DMS153 treated with DMSO at 0.1 percent for 48 hours (cell line): ENCODE measurements around the gene ING1.
"Not testable (repeated sequence)": the region's sequence is repeated elsewhere in the genome, so short reads cannot be mapped to it uniquely, and the experiment has no call there.

ENCODE experiments used
- DNase-seq: peaks from one replicate; lab custom pipeline; 2025; ENCODE audit not compliant: unreplicated experiment; lab: John Stamatoyannopoulos, UW

The ING1 gene

GRCh38 chr13:110714797-110715394, 1.4 kb downstream of the ING1 start:
- DNase-seq: no peak

- peak; percentile 97 for DNase-seq
These were observed 2.1 kb downstream of the ING1 start for GRCh38 chr13:110715395-110716246.

- no peak for DNase-seq
These were observed 2.7 kb downstream of the ING1 start for GRCh38 chr13:110716247-110716515.

- no peak for DNase-seq
These were observed 5.7 kb downstream of the ING1 start for GRCh38 chr13:110719036-110719710.

GRCh38 chr13:110722971-110723370, 9.5 kb downstream of the ING1 start:
- no peak for DNase-seq

- DNase-seq: no peak
These were observed 10.1 kb downstream of the ING1 start for GRCh38 chr13:110723598-110723997.

GRCh38 chr13:110726153-110726552, 12.7 kb downstream of the ING1 start:
- DNase-seq: not testable (repeated sequence)

- DNase-seq: peak; percentile 40
These were observed 13.2 kb downstream of the ING1 start for GRCh38 chr13:110726726-110727125.

GRCh38 chr13:110731072-110731471, 17.6 kb downstream of the ING1 start:
- no peak for DNase-seq

GRCh38 chr13:110734561-110734960, 21.1 kb downstream of the ING1 start:
- DNase-seq: no peak

- DNase-seq: no peak
These were observed 24.1 kb downstream of the ING1 start for GRCh38 chr13:110737555-110737954.

GRCh38 chr13:110743687-110744086, 30.2 kb downstream of the ING1 start:
- no peak for DNase-seq

GRCh38 chr13:110746438-110746837, 32.9 kb downstream of the ING1 start:
- DNase-seq: no peak

- no peak for DNase-seq
These were observed 34.8 kb downstream of the ING1 start for GRCh38 chr13:110748271-110748670.

- DNase-seq: no peak
These were observed 42.7 kb downstream of the ING1 start for GRCh38 chr13:110756219-110756631.

GRCh38 chr13:110757296-110757695, 43.8 kb downstream of the ING1 start:
- DNase-seq: no peak

- DNase-seq: no peak
These were observed 44.8 kb downstream of the ING1 start for GRCh38 chr13:110758195-110758805.

- no peak for DNase-seq
These were observed 46.2 kb downstream of the ING1 start for GRCh38 chr13:110759710-110760109.

- DNase-seq: no peak
These were observed 47.1 kb downstream of the ING1 start for GRCh38 chr13:110760611-110761010.

GRCh38 chr13:110766671-110767430, 53.4 kb downstream of the ING1 start:
- DNase-seq: no peak

- no peak for DNase-seq
These were observed 54.0 kb downstream of the ING1 start for GRCh38 chr13:110767476-110767875.
